NT2/D1 (cell line): ENCODE data around the gene RELN.
"Not testable (repeated sequence)": the region's sequence is repeated elsewhere in the genome, so short reads cannot be mapped to it uniquely, and the experiment has no call there.

Experiments used
- DNase-seq: peaks from one replicate; pipeline ENCODE4 v3.0.0-alpha.2; 2011; ENCODE audit warnings: low read depth, low spot score
- H3K27me3 ChIP-seq: 2 replicates; pipeline ENCODE4 v1.6.0; 2011; ENCODE audit warnings: mild to moderate bottlenecking; ENCODE audit not compliant: insufficient read length, insufficient read depth
- H3K36me3 ChIP-seq: 2 replicates; pipeline ENCODE4 v1.6.1; 2011; ENCODE audit warnings: mild to moderate bottlenecking, low read length, mixed read lengths; ENCODE audit not compliant: insufficient read depth, insufficient read length
- H3K4me1 ChIP-seq: 2 replicates; pipeline ENCODE4 v1.5.1; 2011; ENCODE audit not compliant: insufficient read depth, insufficient read length
- H3K4me3 ChIP-seq: 2 replicates; pipeline ENCODE4 v1.5.1; 2011; ENCODE audit warnings: low read depth; ENCODE audit not compliant: insufficient read length
- H3K9ac ChIP-seq: 2 replicates; pipeline ENCODE4 v1.6.0; 2011; ENCODE audit warnings: low read depth; ENCODE audit not compliant: insufficient read length
- H3K9me3 ChIP-seq: 2 replicates; pipeline ENCODE4 v1.5.1; 2011; ENCODE audit warnings: mild to moderate bottlenecking, low read length; ENCODE audit not compliant: insufficient read depth
- SUZ12 ChIP-seq: IDR thresholded peaks from 2 replicates; pipeline ENCODE4 v1.6.1; 2011; ENCODE audit not compliant: insufficient read length, insufficient read depth; ENCODE audit errors: extremely low read depth
- YY1 ChIP-seq: IDR thresholded peaks from 2 replicates; pipeline ENCODE4 v1.6.1; 2011; ENCODE audit not compliant: insufficient read length, insufficient read depth
- ZNF274 ChIP-seq: IDR thresholded peaks from 2 replicates; pipeline ENCODE4 v1.6.1; 2011; ENCODE audit warnings: mild to moderate bottlenecking, low read depth, low read length

RELN gene

GRCh38 chr7:103989200-103989784 lies at the start of gene RELN:
Gene RELN (minus strand): TSS chr7:103989658. CDS start chr7:103989356, 302 bp downstream.
- no peak for TF ChIP-seq YY1
- TF ChIP-seq SUZ12 = no peak
- no peak for TF ChIP-seq ZNF274
- DNase-seq = no peak
- H3K9ac ChIP-seq = peak within 1 kb of the TSS; percentile 67
- H3K27me3 ChIP-seq = peaks cover 51% of the 10 kb centered on the region
- peak within 1 kb of the TSS; percentile 45 for H3K4me3 ChIP-seq
- no peaks in the 10 kb centered on the region for H3K9me3 ChIP-seq
- no peaks in the 10 kb centered on the region for H3K4me1 ChIP-seq
- no peaks in the 10 kb centered on the region for H3K36me3 ChIP-seq

- no peaks in the 10 kb centered on the region for H3K36me3 ChIP-seq
- TF ChIP-seq YY1 (no peak), ZNF274 (no peak), SUZ12 (no peak)
- no peaks in the 10 kb centered on the region for H3K4me1 ChIP-seq
These were observed 48.7 kb upstream of the RELN start for GRCh38 chr7:104038136-104038535.

GRCh38 chr7:104036889-104037288 lies 47.4 kb upstream of the RELN start:
- H3K36me3 ChIP-seq, H3K9me3 ChIP-seq, DNase-seq, H3K4me1 ChIP-seq, H3K27me3 ChIP-seq, H3K4me3 ChIP-seq, H3K9ac ChIP-seq: not testable (repeated sequence)

More at GRCh38 chr7:104038136-104038535, 48.7 kb upstream of the RELN start:
- Histone ChIP-seq H3K4me3 (no peak overlapping the region), H3K9me3 (no peaks in the 10 kb centered on the region), H3K9ac (no peak overlapping the region), H3K27me3 (no peaks in the 10 kb centered on the region)
- DNase-seq = no peak

- DNase-seq = no peak
- TF ChIP-seq SUZ12 = no peak
- H3K4me3 ChIP-seq = no peak overlapping the region
- no peaks in the 10 kb centered on the region for H3K4me1 ChIP-seq
- no peaks in the 10 kb centered on the region for H3K9me3 ChIP-seq
- no peaks in the 10 kb centered on the region for H3K36me3 ChIP-seq
- H3K27me3 ChIP-seq = no peaks in the 10 kb centered on the region
- no peak overlapping the region for H3K9ac ChIP-seq
These were observed 45.9 kb upstream of the RELN start for GRCh38 chr7:104035351-104035750.

GRCh38 chr7:104034679-104035078 lies 45.2 kb upstream of the RELN start:
- Histone ChIP-seq H3K36me3 (no peaks in the 10 kb centered on the region), H3K9ac (no peak overlapping the region), H3K4me1 (no peaks in the 10 kb centered on the region), H3K9me3 (no peaks in the 10 kb centered on the region), H3K4me3 (no peak overlapping the region), H3K27me3 (no peaks in the 10 kb centered on the region)
- TF ChIP-seq ZNF274 (no peak), YY1 (no peak), SUZ12 (no peak)
- no peak for DNase-seq

- no peak for TF ChIP-seq YY1
- no peak for TF ChIP-seq SUZ12
- TF ChIP-seq ZNF274 = no peak
- Histone ChIP-seq H3K9ac (no peak overlapping the region), H3K36me3 (no peaks in the 10 kb centered on the region), H3K4me3 (no peak overlapping the region), H3K9me3 (no peaks in the 10 kb centered on the region), H3K27me3 (no peaks in the 10 kb centered on the region), H3K4me1 (no peaks in the 10 kb centered on the region)
- no peak for DNase-seq
These were observed 44.4 kb upstream of the RELN start for GRCh38 chr7:104033837-104034236.

GRCh38 chr7:104032486-104032885 lies 43.0 kb upstream of the RELN start:
- no peaks in the 10 kb centered on the region for H3K4me1 ChIP-seq
- DNase-seq = no peak
- TF ChIP-seq YY1 (no peak), ZNF274 (no peak), SUZ12 (no peak)
- no peaks in the 10 kb centered on the region for H3K9me3 ChIP-seq
- no peak overlapping the region for H3K4me3 ChIP-seq
- H3K27me3 ChIP-seq = no peaks in the 10 kb centered on the region
- no peaks in the 10 kb centered on the region for H3K36me3 ChIP-seq
- no peak overlapping the region for H3K9ac ChIP-seq

- no peak for TF ChIP-seq ZNF274
- no peak for TF ChIP-seq SUZ12
- no peak for TF ChIP-seq YY1
- Histone ChIP-seq H3K4me3 (no peak overlapping the region), H3K36me3 (no peaks in the 10 kb centered on the region), H3K9me3 (no peaks in the 10 kb centered on the region), H3K4me1 (no peaks in the 10 kb centered on the region), H3K9ac (no peak overlapping the region), H3K27me3 (no peaks in the 10 kb centered on the region)
- no peak for DNase-seq
These were observed 40.3 kb upstream of the RELN start for GRCh38 chr7:104029765-104030164.
